Right forelimb (tissue), 1 donor: ENCODE results near the gene PSME3.
"Not testable (repeated sequence)": the region's sequence is repeated elsewhere in the genome, so short reads cannot be mapped to it uniquely, and the experiment has no call there.

Experiments
- DNase-seq: peaks from one replicate; pipeline ENCODE4 v3.0.0-alpha.2; 2018

Gene PSME3

DNA sequence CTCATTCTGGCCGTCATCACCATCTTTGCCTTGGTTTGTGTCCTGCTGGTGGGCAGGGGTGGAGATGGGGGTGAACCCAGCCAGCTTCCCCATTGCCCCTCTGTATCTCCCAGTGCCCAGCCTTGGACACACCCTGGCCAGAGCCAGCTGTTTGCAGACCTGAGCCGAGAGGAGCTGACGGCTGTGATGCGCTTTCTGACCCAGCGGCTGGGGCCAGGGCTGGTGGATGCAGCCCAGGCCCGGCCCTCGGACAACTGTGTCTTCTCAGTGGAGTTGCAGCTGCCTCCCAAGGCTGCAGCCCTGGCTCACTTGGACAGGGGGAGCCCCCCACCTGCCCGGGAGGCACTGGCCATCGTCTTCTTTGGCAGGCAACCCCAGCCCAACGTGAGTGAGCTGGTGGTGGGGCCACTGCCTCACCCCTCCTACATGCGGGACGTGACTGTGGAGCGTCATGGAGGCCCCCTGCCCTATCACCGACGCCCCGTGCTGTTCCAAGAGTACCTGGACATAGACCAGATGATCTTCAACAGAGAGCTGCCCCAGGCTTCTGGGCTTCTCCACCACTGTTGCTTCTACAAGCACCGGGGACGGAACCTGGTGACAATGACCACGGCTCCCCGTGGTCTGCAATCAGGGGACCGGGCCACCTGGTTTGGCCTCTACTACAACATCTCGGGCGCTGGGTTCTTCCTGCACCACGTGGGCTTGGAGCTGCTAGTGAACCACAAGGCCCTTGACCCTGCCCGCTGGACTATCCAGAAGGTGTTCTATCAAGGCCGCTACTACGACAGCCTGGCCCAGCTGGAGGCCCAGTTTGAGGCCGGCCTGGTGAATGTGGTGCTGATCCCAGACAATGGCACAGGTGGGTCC is 18.4 kb downstream of the PSME3 start:
- not testable (repeated sequence) for DNase-seq

- no peak for DNase-seq
These were observed 19.2 kb downstream of the PSME3 start for GRCh38 chr17:42852351-42852750.

- no peak for DNase-seq
These were observed 19.8 kb downstream of the PSME3 start for GRCh38 chr17:42853004-42853403.

- DNase-seq: no peak
These were observed 20.4 kb downstream of the PSME3 start for GRCh38 chr17:42853597-42853967.

DNA sequence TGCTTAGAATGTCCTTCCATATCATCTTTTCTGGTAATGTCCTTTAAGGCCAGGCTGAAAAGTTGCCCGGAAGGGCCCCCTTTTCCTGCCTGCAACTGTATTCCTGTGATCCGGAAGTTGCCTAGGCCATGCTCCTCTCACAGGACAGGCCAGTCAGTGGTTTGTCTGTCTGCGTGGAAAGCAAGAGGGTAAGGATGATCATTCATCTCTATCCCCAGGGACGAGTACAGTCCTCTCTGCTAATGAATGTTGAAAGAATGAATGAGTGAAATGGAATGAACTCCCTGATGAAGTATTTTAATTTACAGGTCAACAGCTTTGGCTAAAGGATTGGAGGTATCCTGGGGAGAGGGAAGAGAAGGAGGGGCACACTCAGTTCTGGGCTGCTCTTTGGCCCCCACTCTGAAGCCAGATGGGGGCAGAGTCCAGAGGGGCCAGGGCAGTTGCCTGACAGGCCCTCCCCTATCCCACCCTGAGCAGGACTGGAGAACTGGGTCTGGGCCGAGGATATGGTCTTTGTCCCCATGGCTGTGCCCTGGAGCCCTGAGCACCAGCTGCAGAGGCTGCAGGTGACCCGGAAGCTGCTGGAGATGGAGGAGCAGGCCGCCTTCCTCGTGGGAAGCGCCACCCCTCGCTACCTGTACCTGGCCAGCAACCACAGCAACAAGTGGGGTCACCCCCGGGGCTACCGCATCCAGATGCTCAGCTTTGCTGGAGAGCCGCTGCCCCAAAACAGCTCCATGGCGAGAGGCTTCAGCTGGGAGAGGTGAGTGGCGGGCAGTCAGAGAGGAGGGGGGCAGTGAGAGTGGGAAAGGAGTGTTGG is 21.0 kb downstream of the PSME3 start:
- DNase-seq: no peak

DNA sequence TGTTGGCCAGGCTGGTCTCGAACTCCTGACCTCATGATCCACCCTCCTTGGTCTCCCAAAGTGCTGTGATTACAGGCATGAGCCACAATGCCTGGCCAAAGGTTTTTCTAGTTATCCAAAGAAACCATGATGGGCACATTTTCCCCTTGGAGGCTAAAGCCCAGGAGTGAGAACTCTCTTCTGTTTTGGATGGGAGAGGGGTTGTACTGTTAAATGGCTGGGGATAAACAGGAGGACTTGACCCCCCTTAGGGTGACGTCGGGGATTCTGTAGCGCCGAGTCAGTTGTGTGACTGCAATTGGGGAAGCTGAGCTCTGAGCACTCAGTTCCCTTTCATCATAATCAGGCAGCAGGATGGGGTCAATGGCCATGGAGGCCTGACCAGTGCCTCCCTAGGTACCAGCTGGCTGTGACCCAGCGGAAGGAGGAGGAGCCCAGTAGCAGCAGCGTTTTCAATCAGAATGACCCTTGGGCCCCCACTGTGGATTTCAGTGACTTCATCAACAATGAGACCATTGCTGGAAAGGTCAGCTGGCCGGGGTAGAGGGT is 21.9 kb downstream of the PSME3 start:
- DNase-seq: no peak

GRCh38 chr17:42856093-42856492 is 22.9 kb downstream of the PSME3 start:
- not testable (repeated sequence) for DNase-seq

- not testable (repeated sequence) for DNase-seq
These were observed 23.3 kb downstream of the PSME3 start for GRCh38 chr17:42856516-42856915.

DNA sequence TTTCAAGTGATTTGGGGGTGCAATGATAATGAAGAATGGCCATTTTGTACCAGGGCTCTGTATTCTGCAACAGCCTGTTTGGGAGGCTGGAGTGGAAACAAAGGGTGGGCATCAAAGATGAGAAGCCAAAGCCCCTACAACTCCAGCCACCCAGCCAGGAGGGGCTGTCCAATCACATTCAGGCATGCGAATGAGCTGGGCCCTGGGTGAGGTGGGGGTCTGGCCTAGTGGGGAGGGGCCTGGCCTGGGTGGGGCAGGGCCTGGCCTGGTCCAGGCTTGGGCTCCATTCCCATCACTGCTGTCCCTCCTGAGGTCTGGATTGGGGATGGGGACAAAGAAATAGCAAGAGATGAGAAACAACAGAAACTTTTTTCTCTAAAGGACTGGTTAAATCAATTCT is 24.2 kb downstream of the PSME3 start:
- DNase-seq: no peak

DNA sequence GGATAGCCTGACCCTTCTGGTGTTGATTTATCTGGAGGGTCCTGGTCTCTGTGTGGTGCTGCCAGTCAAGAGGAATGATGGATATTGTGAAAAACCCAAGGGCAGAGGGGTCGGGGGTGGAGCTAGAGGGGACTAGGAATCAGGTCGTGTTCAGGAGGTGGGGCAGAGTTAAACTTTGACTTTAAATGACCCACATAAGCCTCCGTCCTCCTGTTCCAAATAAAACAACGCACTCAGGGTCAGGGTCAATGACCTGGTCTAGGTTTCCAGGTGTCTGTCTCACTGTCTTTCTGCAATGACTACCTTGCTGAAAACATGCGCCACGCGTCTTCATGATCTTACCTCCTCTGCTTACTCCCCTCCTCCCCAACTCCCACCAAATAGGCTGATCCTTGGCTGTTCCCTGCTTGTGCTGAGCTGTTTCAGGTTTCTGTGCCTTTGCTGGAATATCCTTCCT is 32.5 kb downstream of the PSME3 start:
- DNase-seq: no peak

DNA sequence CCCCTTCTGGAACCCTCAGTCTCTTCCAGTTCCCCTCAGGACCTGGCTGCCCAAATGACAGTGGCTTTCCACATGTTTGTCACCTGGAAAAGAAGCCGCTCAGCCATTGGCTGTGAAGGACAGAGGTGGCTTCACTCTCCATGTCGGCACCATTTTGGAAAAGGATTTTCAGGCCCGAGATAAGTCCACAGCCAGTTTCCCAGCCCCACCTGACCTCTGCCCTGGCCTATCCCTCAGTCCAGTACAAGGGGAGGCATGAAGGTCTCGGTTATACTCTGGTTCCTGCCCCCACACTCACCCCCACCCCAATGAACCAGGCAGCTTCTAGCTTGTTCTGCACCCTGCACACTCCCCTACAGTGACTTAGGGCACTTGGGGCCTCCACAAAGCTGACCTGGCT is 33.0 kb downstream of the PSME3 start:
- DNase-seq: no peak

- DNase-seq: no peak
These were observed 33.7 kb downstream of the PSME3 start for GRCh38 chr17:42866631-42867575.

- not testable (repeated sequence) for DNase-seq
These were observed 34.6 kb downstream of the PSME3 start for GRCh38 chr17:42867694-42868261.

- no peak for DNase-seq
These were observed 35.1 kb downstream of the PSME3 start for GRCh38 chr17:42868338-42868737.

DNA sequence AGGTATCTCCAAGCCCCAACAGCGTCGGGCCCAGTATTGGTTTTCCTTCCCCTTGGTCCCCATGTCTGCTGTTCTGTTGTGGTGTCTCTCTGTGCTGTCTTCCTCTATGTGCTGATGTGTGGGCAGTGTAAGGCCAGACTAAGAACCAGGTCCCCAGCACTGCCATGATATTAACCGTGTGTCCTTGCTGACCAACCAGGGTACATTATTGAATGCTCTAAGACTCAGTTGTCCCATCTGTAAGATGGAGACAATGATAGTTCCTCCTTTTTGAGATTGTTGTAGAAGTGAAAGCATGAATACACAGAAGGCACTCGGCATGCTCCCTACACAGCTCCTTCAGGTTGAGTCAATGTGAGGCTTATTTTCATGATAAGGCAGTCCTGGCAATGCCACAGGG is 38.5 kb downstream of the PSME3 start:
- DNase-seq: no peak

GRCh38 chr17:42872251-42872965 is 39.2 kb downstream of the PSME3 start:
- DNase-seq: no peak

- no peak for DNase-seq
These were observed 40.1 kb downstream of the PSME3 start for GRCh38 chr17:42873315-42873714.

GRCh38 chr17:42873932-42874695 is 40.9 kb downstream of the PSME3 start:
- not testable (repeated sequence) for DNase-seq

DNA sequence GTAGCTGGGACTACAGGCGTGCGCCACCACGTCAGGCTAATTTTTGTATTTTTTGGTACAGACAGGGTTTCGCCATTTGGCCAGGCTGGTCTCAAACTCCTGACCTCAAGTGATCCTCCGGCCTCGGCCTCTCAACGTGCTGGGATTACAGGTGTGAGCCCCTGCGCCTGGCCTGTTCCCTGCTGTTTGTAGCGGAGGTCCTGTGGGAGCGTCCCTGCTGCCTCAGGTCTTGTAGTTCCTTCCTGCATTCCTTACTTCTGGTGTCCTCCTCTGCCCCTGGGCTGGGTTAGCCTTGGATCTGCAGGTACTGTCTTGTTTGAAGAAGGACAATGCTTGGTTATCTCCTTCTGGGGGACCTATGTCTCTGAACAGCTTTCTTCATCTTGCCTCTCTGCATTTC is 43.8 kb downstream of the PSME3 start:
- DNase-seq: no peak

- no peak for DNase-seq
These were observed 45.1 kb downstream of the PSME3 start for GRCh38 chr17:42878123-42878880.
